Measurements from ENCODE around the gene HYAL1. TPM values are rescaled to one million over a fixed set of nuclear protein-coding genes. Genes with fewer than 3 reads are reported as not detected.
"Not testable (repeated sequence)": the region's sequence is repeated elsewhere in the genome, so short reads cannot be mapped to it uniquely, and the experiment has no call there.

HYAL1 gene
- total RNA-seq, 1 donor from 2014 or later = 19.4 TPM

DNA sequence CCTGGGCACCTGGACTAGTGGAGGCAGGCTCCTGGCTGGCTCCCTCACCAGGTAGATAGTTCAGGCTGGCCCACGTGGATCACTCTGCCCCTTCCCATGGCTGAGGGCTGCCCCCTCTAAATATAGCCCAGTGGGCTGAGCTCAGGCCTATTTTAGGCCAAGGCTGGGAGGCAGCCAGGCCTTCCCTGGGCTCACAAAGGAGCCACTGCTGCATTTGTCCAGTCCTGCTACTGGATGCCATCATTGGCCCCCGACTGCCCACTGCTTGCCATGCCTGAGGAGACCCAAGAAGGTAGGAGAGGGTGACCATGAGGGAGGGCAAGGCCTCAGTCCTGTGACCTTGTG is 24.5 kb downstream of the HYAL1 start, which contains the start of gene LSMEM2:
TSS of gene LSMEM2 (plus strand) at position 208 of the 345 bp plus-strand sequence. CDS start at position 235, 27 bp downstream.
- intact Hi-C loops (cut with DNase I) = no loop called here
- ATAC-seq (peak; percentile 8), DNase-seq (ENCODE audit: low spot score) (no peak)

DNA sequence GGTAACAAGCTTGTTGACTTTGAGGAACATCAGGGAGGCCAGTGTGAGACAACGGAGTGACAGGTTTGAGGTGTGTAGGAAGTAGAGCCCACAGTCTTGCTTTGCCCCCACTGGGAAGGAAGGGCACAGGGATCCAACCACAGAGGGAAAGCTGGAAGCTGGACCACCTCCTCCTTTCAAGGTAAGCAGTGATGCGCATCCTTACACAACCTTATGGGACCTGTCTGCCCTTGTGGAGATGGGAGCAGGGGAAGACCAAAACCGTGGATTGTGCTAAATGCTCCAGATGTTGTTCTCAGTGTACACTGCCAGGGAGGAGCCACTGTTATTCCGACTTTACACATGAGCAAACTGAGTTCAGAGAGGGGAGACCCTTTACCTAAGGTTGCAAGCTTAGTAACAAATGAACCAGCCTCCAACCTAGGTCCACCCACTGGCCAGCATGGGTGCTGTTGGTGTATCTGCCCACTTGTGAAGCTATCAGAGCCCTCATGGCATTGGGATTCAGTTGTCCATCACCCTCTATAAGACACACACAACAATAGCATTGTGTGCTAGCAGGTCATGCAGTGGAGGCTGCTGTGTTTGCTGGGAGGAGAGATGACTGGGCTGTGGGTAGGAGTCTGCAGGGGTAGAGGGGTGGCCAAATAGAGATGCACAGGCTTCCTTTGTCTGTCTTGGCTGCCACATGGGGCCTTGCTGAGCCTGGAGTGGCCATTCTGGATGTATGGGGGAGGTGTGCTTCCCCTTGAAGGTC is 25.1 kb downstream of the HYAL1 start:
- peak; percentile 9 for ATAC-seq
- intact Hi-C loops (cut with DNase I) = no loop called here
- DNase-seq (ENCODE audit: low spot score) = no peak

DNA sequence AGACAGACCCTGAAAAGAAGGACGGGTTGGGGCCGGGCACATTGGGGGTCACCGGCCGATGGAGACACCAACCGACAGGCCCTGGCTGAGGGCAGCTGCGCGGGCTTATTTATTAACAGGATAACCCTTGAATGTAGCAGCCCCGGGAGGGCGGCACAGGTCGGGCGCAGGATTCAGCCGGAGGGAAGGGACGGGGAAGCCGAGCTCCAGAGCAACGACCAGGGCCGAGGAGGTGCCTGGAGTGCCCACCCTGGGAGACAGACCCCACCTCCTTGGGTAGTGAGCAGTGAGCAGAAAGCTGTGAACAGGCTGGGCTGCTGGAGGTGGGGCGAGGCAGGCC is 26.6 kb downstream of the HYAL1 start:
- DNase-seq (ENCODE audit: low spot score) (no peak), ATAC-seq (no peak)
- intact Hi-C loops (cut with DNase I) = no loop called here

DNA sequence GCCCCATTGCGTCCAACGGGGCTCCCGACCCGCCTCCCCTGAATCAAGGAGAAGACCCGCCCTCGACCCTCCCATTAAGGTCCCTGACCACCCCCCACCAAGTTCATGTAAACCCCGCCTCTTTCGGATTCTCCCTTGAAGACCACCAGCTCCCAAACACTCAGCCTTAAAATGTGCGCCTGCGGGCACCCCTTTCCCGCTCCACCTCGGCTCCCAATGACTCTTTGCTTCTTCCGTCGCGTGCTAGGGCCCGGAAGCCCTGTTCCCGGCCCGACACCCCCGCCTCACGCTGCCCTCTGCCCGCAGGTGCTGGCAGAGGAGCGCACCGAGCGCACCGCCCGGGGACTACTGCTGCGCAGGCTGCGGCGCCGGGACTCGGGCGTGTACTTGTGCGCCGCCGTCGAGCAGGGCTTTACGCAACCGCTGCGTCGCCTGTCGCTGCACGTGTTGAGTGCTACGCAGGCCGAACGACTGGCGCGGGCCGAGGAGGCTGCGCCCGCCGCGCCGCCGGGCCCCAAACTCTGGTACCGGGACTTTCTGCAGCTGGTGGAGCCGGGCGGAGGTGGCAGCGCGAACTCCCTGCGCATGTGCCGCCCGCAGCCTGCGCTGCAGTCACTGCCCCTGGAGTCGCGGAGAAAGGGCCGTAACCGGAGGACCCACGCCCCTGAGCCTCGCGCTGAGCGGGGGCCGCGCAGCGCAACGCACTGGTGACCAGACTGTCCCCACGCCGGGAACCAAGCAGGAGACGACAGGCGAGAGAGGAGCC is 27.2 kb downstream of the HYAL1 start:
- ATAC-seq (no peak), DNase-seq (ENCODE audit: low spot score) (no peak)
- intact Hi-C loops (cut with DNase I) = loop anchor here (2.0 kb wide), 1 partner anchor 47 kb away; no protein-coding TSS in a partner anchor

GRCh38 chr3:50275141-50275995 is 28.0 kb downstream of the HYAL1 start:
- intact Hi-C loops (cut with DNase I) = loop anchor here (2.0 kb wide), 1 partner anchor 47 kb away; no protein-coding TSS in a partner anchor

DNA sequence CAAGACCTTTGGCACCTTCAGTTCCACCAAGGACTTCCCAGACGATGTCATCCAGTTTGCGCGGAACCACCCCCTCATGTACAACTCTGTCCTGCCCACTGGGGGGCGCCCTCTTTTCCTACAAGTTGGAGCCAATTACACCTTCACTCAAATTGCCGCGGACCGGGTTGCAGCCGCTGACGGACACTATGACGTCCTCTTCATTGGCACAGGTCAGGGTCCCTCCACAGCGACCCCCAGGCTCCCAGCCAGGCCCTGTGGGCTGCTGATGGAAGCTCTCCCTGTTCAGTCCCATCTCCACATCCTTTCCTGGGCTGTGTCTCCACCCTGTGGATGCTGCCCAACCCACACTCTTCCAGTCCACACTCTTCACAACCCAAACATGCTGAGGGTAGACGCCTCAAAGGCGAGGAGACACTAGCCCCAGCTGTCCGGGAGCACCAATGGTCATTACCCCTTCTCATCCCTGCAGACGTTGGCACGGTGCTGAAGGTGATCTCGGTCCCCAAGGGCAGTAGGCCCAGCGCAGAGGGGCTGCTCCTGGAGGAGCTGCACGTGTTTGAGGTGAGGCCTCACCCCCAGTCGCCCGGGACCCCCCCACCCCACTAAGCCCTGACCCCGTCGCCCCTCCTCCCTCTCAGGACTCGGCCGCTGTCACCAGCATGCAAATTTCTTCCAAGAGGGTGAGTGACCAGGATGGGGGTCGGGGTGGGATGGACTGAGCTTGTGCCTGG is 28.8 kb downstream of the HYAL1 start:
- DNase-seq (ENCODE audit: low spot score) (no peak), ATAC-seq (peak; percentile 34)
- intact Hi-C loops (cut with DNase I) = loop anchor here (2.0 kb wide), 1 partner anchor 46 kb away; no protein-coding TSS in a partner anchor

More at GRCh38 chr3:50275141-50275995, 28.0 kb downstream of the HYAL1 start:
- DNase-seq (ENCODE audit: low spot score) (no peak), ATAC-seq (no peak)

GRCh38 chr3:50273689-50274065 is 29.7 kb downstream of the HYAL1 start:
- intact Hi-C loops (cut with DNase I) = loop anchor here (2.0 kb wide), 1 partner anchor 45 kb away; no protein-coding TSS in a partner anchor
- DNase-seq (ENCODE audit: low spot score) (no peak), ATAC-seq (no peak)

- peak; percentile 72 for ATAC-seq
- intact Hi-C loops (cut with DNase I) = no loop called here
- DNase-seq (ENCODE audit: low spot score) = peak; percentile 95
These were observed 30.3 kb downstream of the HYAL1 start for GRCh38 chr3:50272911-50273688.

DNA sequence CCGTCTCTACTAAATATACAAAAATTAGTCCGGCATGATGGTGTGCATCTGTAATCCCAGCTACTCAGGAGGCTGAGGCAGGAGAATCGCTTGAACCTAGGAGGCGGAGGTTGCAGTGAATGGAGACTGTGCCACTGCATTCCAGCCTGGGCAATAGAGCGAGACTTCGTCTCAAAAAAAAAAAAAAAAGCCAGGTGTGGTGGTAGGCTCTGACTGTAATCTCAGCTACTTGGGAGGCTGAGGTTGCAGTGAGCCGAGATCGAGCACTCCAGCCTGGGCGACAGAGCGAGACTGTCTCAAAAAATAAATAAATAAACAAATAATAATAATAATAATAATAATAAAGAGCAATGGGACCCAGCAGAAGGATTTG is 30.9 kb downstream of the HYAL1 start:
- DNase-seq (ENCODE audit: low spot score); intact Hi-C loops (cut with DNase I); ATAC-seq: not testable (repeated sequence)

DNA sequence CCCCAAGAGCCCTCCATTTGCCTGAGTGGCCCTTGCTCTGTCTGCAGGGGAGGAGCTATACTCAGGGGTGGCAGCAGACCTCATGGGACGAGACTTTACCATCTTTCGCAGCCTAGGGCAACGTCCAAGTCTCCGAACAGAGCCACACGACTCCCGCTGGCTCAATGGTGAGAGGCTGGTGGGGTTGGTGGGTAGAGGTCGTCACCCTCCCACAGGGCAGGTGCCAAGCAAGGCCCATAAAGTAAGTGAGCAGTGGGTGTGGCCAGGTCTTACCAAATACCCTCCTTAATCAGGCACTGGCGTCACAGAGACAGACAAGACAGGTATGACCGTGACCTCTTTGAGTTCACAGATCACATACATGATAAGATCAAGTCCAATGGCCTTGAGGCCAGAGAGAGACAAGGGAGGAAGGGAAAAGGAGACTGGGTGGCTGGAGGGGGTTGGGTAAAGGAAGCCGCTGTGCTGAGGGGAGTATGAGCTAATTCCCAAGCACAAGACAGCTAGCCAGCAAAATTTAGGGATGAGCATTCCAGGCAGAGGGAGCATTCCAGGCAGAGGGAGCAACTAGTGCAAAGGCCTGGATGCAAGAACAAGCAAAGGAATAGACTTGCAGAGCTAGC is 31.9 kb downstream of the HYAL1 start:
- no peak for ATAC-seq
- no peak for DNase-seq (ENCODE audit: low spot score)
- intact Hi-C loops (cut with DNase I) = no loop called here

GRCh38 chr3:50270422-50271224 is 32.8 kb downstream of the HYAL1 start:
- ATAC-seq (no peak), DNase-seq (ENCODE audit: low spot score) (no peak)
- intact Hi-C loops (cut with DNase I) = no loop called here

DNA sequence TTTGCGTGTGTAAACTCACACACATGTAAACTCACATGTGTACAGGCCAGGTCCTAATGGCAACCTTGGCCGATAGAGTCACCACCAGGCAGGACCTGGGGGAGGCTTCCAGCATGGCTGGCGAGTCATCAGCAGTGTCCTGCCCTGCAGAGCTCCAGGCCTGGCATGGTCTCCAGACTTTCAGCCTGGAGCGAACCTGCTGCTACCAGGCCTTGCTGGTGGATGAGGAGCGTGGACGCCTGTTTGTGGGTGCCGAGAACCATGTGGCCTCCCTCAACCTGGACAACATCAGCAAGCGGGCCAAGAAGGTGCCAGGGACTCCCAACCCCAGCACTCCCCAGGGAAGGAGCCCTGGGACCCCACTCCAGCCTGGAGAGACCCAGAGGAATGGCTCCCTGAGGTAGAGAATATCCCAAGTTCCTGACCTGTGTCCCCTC is 33.4 kb downstream of the HYAL1 start:
- DNase-seq (ENCODE audit: low spot score) = no peak
- ATAC-seq = no peak
- intact Hi-C loops (cut with DNase I) = no loop called here

DNA sequence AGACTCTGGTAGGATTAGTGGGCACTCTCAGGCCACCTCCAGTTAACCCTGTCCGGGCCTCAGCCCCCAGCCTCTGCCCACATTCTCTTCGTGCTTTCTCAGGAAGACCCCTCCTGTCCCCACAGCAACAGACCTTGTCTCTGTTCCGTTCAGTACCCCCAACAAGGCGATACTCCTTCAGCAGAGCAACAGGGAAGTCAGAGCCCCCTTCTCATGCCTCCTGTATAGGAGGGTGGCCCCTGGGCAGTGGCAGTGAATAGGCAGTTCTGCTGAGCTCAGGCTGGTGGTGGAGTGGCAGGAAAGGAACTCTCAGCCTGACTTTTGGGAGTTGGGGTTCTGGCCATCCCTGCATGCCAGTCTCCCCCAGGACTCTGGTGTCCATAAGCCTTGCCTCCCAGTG is 33.9 kb downstream of the HYAL1 start:
- no peak for DNase-seq (ENCODE audit: low spot score)
- no peak for ATAC-seq
- intact Hi-C loops (cut with DNase I) = no loop called here

DNA sequence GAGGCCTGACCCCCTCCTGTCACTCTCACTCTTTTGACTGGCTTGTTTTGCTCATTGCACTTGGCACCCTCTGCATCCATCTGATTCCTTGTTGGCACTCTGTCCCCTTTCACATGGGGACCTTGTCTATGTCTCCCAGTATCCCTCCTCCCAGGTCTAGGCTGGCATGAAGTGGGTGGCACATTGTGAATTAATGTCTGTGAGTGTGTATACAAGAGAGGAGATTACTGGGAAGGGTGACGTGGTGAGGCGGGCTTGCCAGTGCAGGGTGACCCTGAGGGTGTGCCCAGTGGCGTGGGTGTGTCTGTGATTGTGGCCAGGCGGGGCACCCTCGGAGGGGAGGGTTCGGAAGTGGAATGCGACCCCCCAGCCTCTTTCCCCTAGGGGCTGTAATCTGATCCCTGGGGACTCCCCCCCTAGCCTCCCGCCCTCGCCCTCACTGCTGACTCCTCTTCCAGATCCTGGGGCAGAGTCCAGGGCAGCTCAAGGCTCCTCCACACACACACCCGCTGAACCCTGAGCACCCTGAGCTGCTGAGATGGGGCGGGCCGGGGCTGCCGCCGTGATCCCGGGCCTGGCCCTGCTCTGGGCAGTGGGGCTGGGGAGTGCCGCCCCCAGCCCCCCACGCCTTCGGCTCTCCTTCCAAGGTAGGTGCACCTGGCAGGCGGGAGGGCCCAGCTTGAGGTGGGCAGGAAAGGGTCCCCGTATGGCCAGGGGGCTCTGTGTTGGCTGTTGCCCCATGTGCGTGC is 34.5 kb downstream of the HYAL1 start, which contains the start of gene SEMA3B:
TSS of gene SEMA3B (plus strand) at position 445 of the 749 bp plus-strand sequence. CDS start at position 539, 94 bp downstream.
- DNase-seq (ENCODE audit: low spot score) (peak; percentile 90), ATAC-seq (peak; percentile 25)
- intact Hi-C loops (cut with DNase I) = no loop called here

- intact Hi-C loops (cut with DNase I) = no loop called here
- ATAC-seq = no peak
- DNase-seq (ENCODE audit: low spot score) = no peak
These were observed 35.1 kb downstream of the HYAL1 start for GRCh38 chr3:50268276-50268675.
